H1 (cell line): ENCODE results near the gene TMEM54. TPM values are rescaled to one million over a fixed set of nuclear protein-coding genes. Genes with fewer than 3 reads are reported as not detected.

Experiments
- SP1 ChIP-seq: IDR thresholded peaks from 2 replicates; pipeline ENCODE4 v1.6.1; 2011; ENCODE audit warnings: low read depth, low read length
- polyA plus RNA-seq, 7 experiments: library from polyadenylated mRNA; depleted of rRNA in 3 of 7; stranded (reverse) in 5 of 7; unstranded in 2 of 7; fragments of >200 nt in 5 of 7; fragments of 200-250 nt in 2 of 7; gene quantifications; 1 replicate in 5 of 7; 2 replicates in 1 of 7; 4 replicates in 1 of 7; pipeline versions ENCODE4 v1.2.1 to v1.2.3, GENCODE V29; 2011 to 2013; ENCODE audit warnings: missing spikeins in 2 of 7, mixed read lengths in 2 of 7
- total RNA-seq: library from RNA; stranded (reverse); fragmentation: NEBNext Ultra II Directional; extraction: Animal tissue kit (Norgen Biotek cat#: 25700); gene quantifications from 2 replicates; pipeline ENCODE4 v1.2.1, GENCODE V29; 2021

The TMEM54 gene
- total and polyA plus RNA-seq, 2 of the 8 experiments (the other 6 are each of a cell fraction or from before 2014, with no cell fraction given) = 9.5 to 58.7 TPM

- no peak for TF ChIP-seq SP1
Measured at GRCh38 chr1:32863881-32864245, 37.3 kb downstream of the TMEM54 start (continued).
